ENCODE data around the gene PRKAG2. TPM values are rescaled to one million over a fixed set of nuclear protein-coding genes. Genes with fewer than 3 reads are reported as not detected.

Gene PRKAG2
- total and polyA plus RNA-seq, 2 of the 8 experiments (the other 6 are each of a cell fraction or from before 2014, with no cell fraction given) = 7.5 to 18.1 TPM

DNA sequence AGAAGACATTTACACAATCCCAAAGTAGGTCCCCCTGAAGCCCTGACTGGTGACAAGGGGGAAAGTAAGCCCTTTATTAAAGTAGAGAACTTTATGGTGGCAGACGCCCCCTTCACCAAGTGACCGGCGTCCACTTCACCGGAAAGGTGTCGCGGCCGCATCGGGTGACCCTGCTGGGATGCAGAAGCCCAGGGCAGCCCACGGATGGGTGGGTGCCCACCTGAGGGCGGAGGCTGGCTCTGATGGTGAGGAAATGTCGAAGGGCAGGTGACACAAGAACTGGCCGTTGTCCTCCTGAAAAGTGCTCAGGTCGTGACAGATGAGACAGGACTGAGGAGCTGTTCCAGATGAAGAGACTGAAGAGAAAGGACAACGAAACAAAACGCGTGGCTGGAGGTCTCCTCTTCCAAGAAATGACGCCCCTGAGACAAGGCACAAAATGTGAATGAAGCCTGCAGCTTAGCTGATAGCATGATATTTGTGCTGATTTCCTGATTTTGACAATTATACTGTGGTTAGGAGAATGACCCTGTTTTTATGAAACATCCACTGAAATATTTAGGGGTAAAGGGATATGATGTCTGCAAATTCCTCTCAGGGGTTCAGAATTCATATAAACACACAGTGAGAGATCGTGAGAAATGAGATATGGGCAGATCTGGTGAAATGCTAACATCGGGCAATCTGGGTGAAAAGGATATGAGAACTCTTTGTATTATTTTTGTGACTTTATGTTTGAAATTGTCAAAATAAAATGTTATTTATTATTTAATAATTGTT is 123.9 kb downstream of the PRKAG2 start (continued):
- TF ChIP-seq, protein P1, sequence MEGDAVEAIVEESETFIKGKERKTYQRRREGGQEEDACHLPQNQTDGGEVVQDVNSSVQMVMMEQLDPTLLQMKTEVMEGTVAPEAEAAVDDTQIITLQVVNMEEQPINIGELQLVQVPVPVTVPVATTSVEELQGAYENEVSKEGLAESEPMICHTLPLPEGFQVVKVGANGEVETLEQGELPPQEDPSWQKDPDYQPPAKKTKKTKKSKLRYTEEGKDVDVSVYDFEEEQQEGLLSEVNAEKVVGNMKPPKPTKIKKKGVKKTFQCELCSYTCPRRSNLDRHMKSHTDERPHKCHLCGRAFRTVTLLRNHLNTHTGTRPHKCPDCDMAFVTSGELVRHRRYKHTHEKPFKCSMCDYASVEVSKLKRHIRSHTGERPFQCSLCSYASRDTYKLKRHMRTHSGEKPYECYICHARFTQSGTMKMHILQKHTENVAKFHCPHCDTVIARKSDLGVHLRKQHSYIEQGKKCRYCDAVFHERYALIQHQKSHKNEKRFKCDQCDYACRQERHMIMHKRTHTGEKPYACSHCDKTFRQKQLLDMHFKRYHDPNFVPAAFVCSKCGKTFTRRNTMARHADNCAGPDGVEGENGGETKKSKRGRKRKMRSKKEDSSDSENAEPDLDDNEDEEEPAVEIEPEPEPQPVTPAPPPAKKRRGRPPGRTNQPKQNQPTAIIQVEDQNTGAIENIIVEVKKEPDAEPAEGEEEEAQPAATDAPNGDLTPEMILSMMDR (IDR thresholded peaks at IDR 0.05; ENCODE audit: control extremely low read depth in 1 of 3, insufficient read depth in 1 of 3, low read depth in 1 of 3, low read length in 3 of 3) = no peak
- TF ChIP-seq ZNF274 (IDR thresholded peaks at IDR 0.05; ENCODE audit: borderline replicate concordance, extremely low read depth, low read length) (no peak), EZH2 (IDR thresholded peaks at IDR 0.05; ENCODE audit: low read depth, low read length, severe bottlenecking) (no peak)

All from H1 (cell line).